ENCODE measurements around the gene CPED1. TPM values are rescaled to one million over a fixed set of nuclear protein-coding genes. Genes with fewer than 3 reads are reported as not detected.

Gene CPED1
- total RNA-seq, 1 donor from 2014 or later: 2.1 TPM

DNA sequence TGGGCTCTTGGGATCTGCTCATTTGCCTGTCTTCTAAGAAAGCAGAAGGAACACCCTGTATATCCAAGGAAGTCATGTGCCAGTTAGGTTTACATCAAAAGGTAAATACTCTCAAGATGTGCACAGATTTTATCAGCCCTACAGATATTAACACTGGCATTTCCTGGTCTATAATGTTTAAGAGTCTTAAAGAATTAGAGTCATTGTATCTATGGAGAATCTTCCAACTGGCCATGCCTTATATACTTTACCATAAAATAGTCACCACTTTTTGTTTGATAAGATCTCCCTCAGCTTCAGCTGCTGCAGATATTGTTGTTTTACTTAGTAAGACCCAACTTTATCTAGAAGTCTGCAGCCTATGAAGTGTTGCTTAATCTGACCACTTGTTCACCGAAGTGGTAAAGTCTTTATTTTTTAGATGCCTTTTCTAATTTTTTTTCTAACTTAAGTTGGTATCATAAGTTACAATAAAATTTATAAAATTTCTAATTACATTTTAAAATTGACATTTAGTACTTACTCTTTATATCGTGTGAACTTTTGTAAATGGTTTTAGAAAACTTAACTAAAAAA, 58.5 kb downstream of the CPED1 start:
- DNase-seq (ENCODE audit: low read depth): no peak
- H3K4me3 ChIP-seq (ENCODE audit: low read depth, low read length): no peak overlapping the region
- TF ChIP-seq, protein P1, sequence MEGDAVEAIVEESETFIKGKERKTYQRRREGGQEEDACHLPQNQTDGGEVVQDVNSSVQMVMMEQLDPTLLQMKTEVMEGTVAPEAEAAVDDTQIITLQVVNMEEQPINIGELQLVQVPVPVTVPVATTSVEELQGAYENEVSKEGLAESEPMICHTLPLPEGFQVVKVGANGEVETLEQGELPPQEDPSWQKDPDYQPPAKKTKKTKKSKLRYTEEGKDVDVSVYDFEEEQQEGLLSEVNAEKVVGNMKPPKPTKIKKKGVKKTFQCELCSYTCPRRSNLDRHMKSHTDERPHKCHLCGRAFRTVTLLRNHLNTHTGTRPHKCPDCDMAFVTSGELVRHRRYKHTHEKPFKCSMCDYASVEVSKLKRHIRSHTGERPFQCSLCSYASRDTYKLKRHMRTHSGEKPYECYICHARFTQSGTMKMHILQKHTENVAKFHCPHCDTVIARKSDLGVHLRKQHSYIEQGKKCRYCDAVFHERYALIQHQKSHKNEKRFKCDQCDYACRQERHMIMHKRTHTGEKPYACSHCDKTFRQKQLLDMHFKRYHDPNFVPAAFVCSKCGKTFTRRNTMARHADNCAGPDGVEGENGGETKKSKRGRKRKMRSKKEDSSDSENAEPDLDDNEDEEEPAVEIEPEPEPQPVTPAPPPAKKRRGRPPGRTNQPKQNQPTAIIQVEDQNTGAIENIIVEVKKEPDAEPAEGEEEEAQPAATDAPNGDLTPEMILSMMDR (conservative IDR thresholded peaks at IDR 0.05; ENCODE audit: low read depth, low read length): no peak

DNA sequence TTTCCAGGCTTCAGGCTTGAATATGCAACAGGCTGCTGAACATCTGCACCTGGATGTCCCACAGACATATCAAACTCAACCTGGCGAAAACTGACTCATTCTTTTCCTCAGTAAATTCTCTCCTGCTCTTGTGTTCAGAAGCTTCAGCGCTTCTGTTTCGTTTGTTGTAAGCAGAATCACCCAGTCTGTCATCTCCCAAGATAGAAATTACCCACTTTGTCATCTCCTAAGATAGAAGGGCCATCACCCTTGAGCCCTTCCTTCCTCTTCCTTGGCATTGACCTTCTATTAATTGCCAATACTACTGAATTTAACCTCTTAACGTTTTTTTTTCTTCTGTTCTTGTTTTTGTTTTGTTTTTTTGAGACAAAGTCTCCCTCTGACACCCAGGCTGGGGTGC, 59.7 kb downstream of the CPED1 start:
- TF ChIP-seq, protein P1 (conservative IDR thresholded peaks at IDR 0.05; ENCODE audit: low read depth, low read length): no peak
- DNase-seq (ENCODE audit: low read depth): no peak
- no peak overlapping the region for H3K4me3 ChIP-seq (ENCODE audit: low read depth, low read length)

DNA sequence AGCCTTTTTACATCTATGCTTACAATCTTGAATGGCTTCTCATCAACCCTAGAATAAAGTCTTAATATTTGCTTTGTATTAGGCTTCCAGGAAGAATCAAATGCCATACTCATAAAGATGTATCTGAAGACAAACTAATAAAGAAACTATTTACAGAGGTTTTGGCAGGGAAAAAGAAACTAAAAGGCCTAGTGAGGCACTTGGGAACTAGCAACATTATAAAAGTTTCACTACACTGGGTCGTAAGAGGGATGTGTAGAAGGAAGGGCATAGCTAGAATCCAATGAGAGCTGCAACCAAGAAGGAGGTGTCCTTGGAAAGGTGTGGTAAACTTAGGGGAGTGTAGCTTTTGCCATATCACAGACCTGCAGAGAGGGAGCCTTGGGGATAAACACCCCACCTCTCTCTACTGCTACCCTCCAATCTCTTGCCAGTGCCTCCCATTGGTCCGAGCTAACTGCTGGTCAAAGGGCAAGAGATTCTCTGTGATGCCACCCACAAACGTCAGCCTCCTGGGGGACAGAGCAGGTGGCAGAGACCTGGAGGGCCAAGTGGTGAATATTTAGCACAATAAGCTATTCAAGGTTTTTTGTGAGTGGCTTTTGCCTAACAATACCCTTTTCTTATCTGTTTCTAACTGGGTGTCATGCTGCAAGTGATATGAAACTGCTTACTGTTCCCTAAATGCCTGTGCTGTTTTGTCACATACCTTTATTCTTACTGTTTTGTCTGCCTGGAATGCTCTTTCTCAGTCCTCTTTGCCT, 60.7 kb downstream of the CPED1 start:
- TF ChIP-seq, protein P1 (conservative IDR thresholded peaks at IDR 0.05; ENCODE audit: low read depth, low read length): no peak
- peak; percentile 13 for DNase-seq (ENCODE audit: low read depth)
- H3K4me3 ChIP-seq (ENCODE audit: low read depth, low read length): no peak overlapping the region

DNA sequence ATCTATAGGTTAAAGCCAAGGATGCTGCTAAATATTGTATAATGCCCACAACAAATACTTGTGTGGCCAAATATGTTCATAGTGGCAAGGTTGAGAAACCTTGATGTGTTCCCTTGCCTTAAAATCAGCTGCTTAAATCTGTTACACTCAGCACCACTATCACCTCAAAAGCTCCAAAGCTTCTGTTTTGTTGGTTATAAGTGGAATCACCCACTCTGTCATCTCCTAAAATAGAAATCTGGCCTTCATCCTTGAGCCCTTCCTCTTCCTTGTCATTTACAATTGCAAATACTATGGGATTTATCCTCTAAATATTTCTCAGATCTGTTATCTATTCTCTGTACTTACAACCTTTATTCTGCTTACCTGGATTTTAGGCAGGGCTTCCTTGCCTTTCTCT, 61.4 kb downstream of the CPED1 start:
- H3K4me3 ChIP-seq (ENCODE audit: low read depth, low read length): no peak overlapping the region
- no peak for DNase-seq (ENCODE audit: low read depth)
- TF ChIP-seq, protein P1 (conservative IDR thresholded peaks at IDR 0.05; ENCODE audit: low read depth, low read length): no peak

DNA sequence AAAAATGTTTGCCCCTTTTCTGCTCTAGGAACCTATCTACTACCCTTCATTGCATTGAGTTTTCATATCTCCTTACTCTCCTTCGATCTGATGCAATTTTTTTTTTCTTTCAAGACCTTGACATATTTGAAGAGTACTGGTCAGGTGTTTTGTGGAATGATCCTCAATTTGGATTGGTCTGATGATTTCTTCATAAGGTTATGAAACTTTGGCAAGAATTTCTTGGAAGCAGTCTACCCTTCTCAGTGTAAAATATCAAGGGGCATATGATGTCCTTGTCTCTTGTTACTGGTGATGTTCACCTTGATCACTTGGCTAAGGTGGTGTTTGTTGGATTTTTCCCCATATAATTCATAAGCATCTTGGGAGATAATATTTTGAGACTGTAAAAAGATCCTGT, 64.7 kb downstream of the CPED1 start:
- DNase-seq (ENCODE audit: low read depth): no peak
- TF ChIP-seq, protein P1 (conservative IDR thresholded peaks at IDR 0.05; ENCODE audit: low read depth, low read length): no peak
- no peak overlapping the region for H3K4me3 ChIP-seq (ENCODE audit: low read depth, low read length)

DNA sequence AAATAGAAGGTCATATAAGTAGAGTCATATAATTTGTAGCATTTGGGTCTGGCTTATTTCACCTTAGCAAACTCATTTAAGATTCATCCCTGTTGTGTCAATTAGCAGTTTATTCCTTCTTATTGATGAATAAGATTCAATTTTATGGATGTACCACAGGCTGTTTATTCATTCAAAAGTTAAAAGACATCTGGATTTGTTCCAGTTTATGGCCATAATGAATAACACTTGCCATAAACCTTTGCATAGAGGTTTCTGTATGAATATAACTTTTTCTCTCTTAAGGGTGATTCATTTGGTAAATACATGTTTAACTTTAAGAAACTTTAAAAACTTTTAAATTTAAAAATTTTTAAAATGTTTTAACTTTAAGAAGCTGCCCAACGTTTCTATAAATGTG, 66.4 kb downstream of the CPED1 start:
- TF ChIP-seq, protein P1 (conservative IDR thresholded peaks at IDR 0.05; ENCODE audit: low read depth, low read length): no peak
- no peak overlapping the region for H3K4me3 ChIP-seq (ENCODE audit: low read depth, low read length)

DNA sequence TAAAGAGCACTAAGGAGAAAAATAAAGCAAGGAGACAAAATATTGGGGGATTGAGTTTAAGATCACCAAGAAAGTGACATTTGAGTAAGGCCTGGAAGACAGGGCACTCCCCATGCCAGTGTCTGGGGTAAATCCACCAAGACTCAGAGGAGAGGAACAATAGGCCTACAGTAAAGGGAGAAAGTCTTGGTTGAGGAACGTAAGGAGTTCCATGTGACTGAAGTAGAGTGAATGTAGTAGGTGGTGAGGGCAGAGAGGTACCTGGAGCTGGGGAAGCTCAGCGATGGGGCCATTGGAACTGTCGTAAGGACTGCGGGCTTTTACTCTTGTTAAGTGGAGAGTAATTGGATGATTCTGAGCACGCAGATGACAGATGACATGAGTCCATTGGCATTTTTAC, 69.4 kb downstream of the CPED1 start:
- no peak for DNase-seq (ENCODE audit: low read depth)
- no peak overlapping the region for H3K4me3 ChIP-seq (ENCODE audit: low read depth, low read length)
- TF ChIP-seq, protein P1 (conservative IDR thresholded peaks at IDR 0.05; ENCODE audit: low read depth, low read length): no peak

More for the DNA sequence above, 66.4 kb downstream of the CPED1 start:
- no peak for DNase-seq (ENCODE audit: low read depth)

Data from epithelial cell of proximal tubule (primary cell).